Hepatocyte (in vitro differentiated cells): ENCODE results near the gene BRWD1. TPM values are rescaled to one million over a fixed set of nuclear protein-coding genes. Genes with fewer than 3 reads are reported as not detected.

Source experiments
- DNase-seq: peaks from one replicate; pipeline ENCODE4 v3.0.0-alpha.2; 2016; ENCODE audit warnings: low spot score
- H2AFZ ChIP-seq: fragments of 200-600 bp; sonication (generic); 2 replicates; pipeline ENCODE4 v1.6.0; 2016; ENCODE audit warnings: antibody characterized with exemption, mild to moderate bottlenecking
- H3K27ac ChIP-seq: fragments of 200-600 bp; sonication (generic); 2 replicates; pipeline ENCODE4 v1.5.1; 2016; ENCODE audit warnings: mild to moderate bottlenecking
- H3K27me3 ChIP-seq: fragments of 200-600 bp; sonication (generic); 2 replicates; pipeline ENCODE4 v1.6.1; 2016
- H3K36me3 ChIP-seq: fragments of 200-600 bp; sonication (generic); replicated peaks from 2 replicates; pipeline ENCODE4 v1.5.1; 2016; ENCODE audit warnings: low read depth; ENCODE audit not compliant: insufficient read depth
- H3K4me1 ChIP-seq: fragments of 200-600 bp; sonication (generic); 2 replicates; pipeline ENCODE4 v1.5.1; 2016; ENCODE audit warnings: mild to moderate bottlenecking, moderate library complexity; ENCODE audit not compliant: insufficient read depth
- H3K4me2 ChIP-seq: fragments of 200-600 bp; sonication (generic); 2 replicates; pipeline ENCODE4 v1.6.0; 2016
- H3K4me3 ChIP-seq: fragments of 200-600 bp; sonication (generic); 2 replicates; pipeline ENCODE4 v1.5.1; 2016; ENCODE audit warnings: mild to moderate bottlenecking
- H3K79me2 ChIP-seq: fragments of 200-600 bp; sonication (generic); 2 replicates; pipeline ENCODE4 v1.6.0; 2017; ENCODE audit warnings: mild to moderate bottlenecking
- H3K9me2 ChIP-seq: fragments of 200-600 bp; sonication (generic); replicated peaks from 2 replicates; pipeline ENCODE4 v1.6.0; 2017; ENCODE audit warnings: mild to moderate bottlenecking; ENCODE audit not compliant: insufficient read depth
- H3K9me3 ChIP-seq: fragments of 200-600 bp; sonication (generic); 2 replicates; pipeline ENCODE4 v1.5.1; 2016; ENCODE audit warnings: low read depth, mild to moderate bottlenecking
- H4K20me1 ChIP-seq: fragments of 200-600 bp; sonication (generic); 2 replicates; pipeline ENCODE4 v1.6.0; 2016; ENCODE audit warnings: mild to moderate bottlenecking; ENCODE audit not compliant: insufficient read depth, poor library complexity, severe bottlenecking
- CTCF ChIP-seq: fragments of 200-600 bp; sonication (generic); IDR thresholded peaks from 2 replicates; pipeline ENCODE4 v1.5.1; 2016; ENCODE audit warnings: antibody characterized with exemption, mild to moderate bottlenecking; ENCODE audit not compliant: poor library complexity
- EZH2 ChIP-seq: fragments of 200-600 bp; sonication (generic); IDR thresholded peaks from 2 replicates; pipeline ENCODE4 v1.6.1; 2016; ENCODE audit warnings: antibody characterized with exemption, mild to moderate bottlenecking, borderline replicate concordance
- EZH2phosphoT487 ChIP-seq: fragments of 200-600 bp; sonication (generic); IDR thresholded peaks from one replicate; pipeline ENCODE4 v1.6.1; 2018; ENCODE audit warnings: antibody characterized with exemption, mild to moderate bottlenecking, low read depth, moderate library complexity; ENCODE audit not compliant: unreplicated experiment, severe bottlenecking
- WGBS: methylation state at CpG from one replicate; pipeline ENCODE4 v1.1.6; 2016; ENCODE audit warnings: low lambda C conversion rate; ENCODE audit errors: missing lambda C conversion rate; 5-methylcytosine and 5-hydroxymethylcytosine counted together
- polyA plus RNA-seq: library from polyadenylated mRNA; unstranded; fragments of >200 nt; fragmentation: Nextera tagmentation; extraction: Ambion mirVana; gene quantifications from 2 replicates; pipeline ENCODE4 v1.2.1, GENCODE V29; 2016
- total RNA-seq: library from RNA; depleted of rRNA; stranded (reverse); fragments of >200 nt; gene quantifications from 2 replicates; pipeline ENCODE4 v1.2.3, GENCODE V29; 2014

BRWD1 gene
- total and polyA plus RNA-seq, 2 experiments from 2014 or later, result 17.4 to 48.3 TPM

- 71% methylated on average over 4 of the region's 4 CpGs for WGBS
- H3K27ac ChIP-seq, result no peak overlapping the region
- TF ChIP-seq CTCF (no peak), EZH2phosphoT487 (no peak), EZH2 (no peak)
Measured at GRCh38 chr21:39218082-39218409, 95.4 kb downstream of the BRWD1 start.

GRCh38 chr21:39217356-39218081 lies 95.9 kb downstream of the BRWD1 start:
- Histone ChIP-seq H4K20me1 (no peaks in the 10 kb centered on the region), H3K27me3 (no peaks in the 10 kb centered on the region), H3K79me2 (no peaks in the 10 kb centered on the region), H3K9me2 (no peaks in the 10 kb centered on the region), H3K4me1 (no peaks in the 10 kb centered on the region), H3K4me3 (no peak overlapping the region), H2AFZ (no peak overlapping the region), H3K36me3 (no peaks in the 10 kb centered on the region), H3K9me3 (no peaks in the 10 kb centered on the region), H3K27ac (no peak overlapping the region), H3K4me2 (no peak overlapping the region)
- no peak for DNase-seq
- WGBS, result 91% methylated on average over 3 of the region's 3 CpGs
- no peak for TF ChIP-seq CTCF
- no peak for TF ChIP-seq EZH2phosphoT487
- no peak for TF ChIP-seq EZH2

More at GRCh38 chr21:39218082-39218409, 95.4 kb downstream of the BRWD1 start:
- H3K9me3 ChIP-seq, result no peaks in the 10 kb centered on the region
- no peaks in the 10 kb centered on the region for H3K27me3 ChIP-seq
- no peaks in the 10 kb centered on the region for H3K4me1 ChIP-seq
- no peak overlapping the region for H3K4me3 ChIP-seq
- H3K79me2 ChIP-seq, result no peaks in the 10 kb centered on the region
- no peaks in the 10 kb centered on the region for H4K20me1 ChIP-seq
- H3K4me2 ChIP-seq, result no peak overlapping the region
- H2AFZ ChIP-seq, result no peak overlapping the region
- DNase-seq, result no peak
- no peaks in the 10 kb centered on the region for H3K9me2 ChIP-seq
- no peaks in the 10 kb centered on the region for H3K36me3 ChIP-seq

- no peaks in the 10 kb centered on the region for H3K9me3 ChIP-seq
- 91% methylated on average over 2 of the region's 2 CpGs for WGBS
- H3K27me3 ChIP-seq, result no peaks in the 10 kb centered on the region
- no peaks in the 10 kb centered on the region for H3K79me2 ChIP-seq
- no peaks in the 10 kb centered on the region for H3K9me2 ChIP-seq
- H3K27ac ChIP-seq, result no peak overlapping the region
- no peak for TF ChIP-seq EZH2phosphoT487
- TF ChIP-seq EZH2, result no peak
- no peak for TF ChIP-seq CTCF
- H3K4me1 ChIP-seq, result no peaks in the 10 kb centered on the region
- no peak overlapping the region for H3K4me2 ChIP-seq
- no peaks in the 10 kb centered on the region for H3K36me3 ChIP-seq
- H3K4me3 ChIP-seq, result no peak overlapping the region
- no peaks in the 10 kb centered on the region for H4K20me1 ChIP-seq
- no peak for DNase-seq
- H2AFZ ChIP-seq, result no peak overlapping the region
Measured at GRCh38 chr21:39216290-39216689, 97.1 kb downstream of the BRWD1 start.
